Fibroblast of lung (primary cell): Measurements from ENCODE around the gene TRAPPC12. TPM values are rescaled to one million over a fixed set of nuclear protein-coding genes. Genes with fewer than 3 reads are reported as not detected.

Experiments
- DNase-seq, 2 donors: peaks; one replicate each; pipeline versions ENCODE4 v3.0.0 to v3.0.0-alpha.2; 2010; ENCODE audit warnings: low read depth in 2 of 2
- H2AFZ ChIP-seq: 2 replicates; pipeline ENCODE4 v1.5.1; 2012; ENCODE audit warnings: low read length, control low read depth, inconsistent platforms
- H3K27ac ChIP-seq: 2 replicates; pipeline ENCODE4 v1.5.1; 2011; ENCODE audit warnings: low read length, control low read depth; ENCODE audit not compliant: insufficient read depth
- H3K27me3 ChIP-seq: 2 replicates; pipeline ENCODE4 v1.5.1; 2011; ENCODE audit warnings: mild to moderate bottlenecking, low read length; ENCODE audit not compliant: control insufficient read depth, insufficient read depth
- H3K36me3 ChIP-seq: 2 replicates; pipeline ENCODE4 v1.5.1; 2011; ENCODE audit warnings: low read length; ENCODE audit not compliant: control insufficient read depth, insufficient read depth
- H3K4me1 ChIP-seq: 2 replicates; pipeline ENCODE4 v1.5.1; 2011; ENCODE audit warnings: low read length; ENCODE audit not compliant: control insufficient read depth, insufficient read depth; ENCODE audit errors: extremely low read depth
- H3K4me2 ChIP-seq: 2 replicates; pipeline ENCODE4 v1.5.1; 2011; ENCODE audit warnings: low read length, control low read depth; ENCODE audit not compliant: insufficient read depth; ENCODE audit errors: extremely low read depth
- H3K4me3 ChIP-seq, 4 experiments: fragments of 200-600 bp in 1 of 4; sonication (generic) in 1 of 4; replicated peaks in 1 of 4; 2 replicates each; pipeline ENCODE4 v1.5.1; 2011 to 2016; ENCODE audit warnings: low read length in 4 of 4, low read depth in 3 of 4, mild to moderate bottlenecking in 3 of 4, control low read depth in 2 of 4, inconsistent platforms in 1 of 4, mixed read lengths in 1 of 4; ENCODE audit not compliant: insufficient read depth in 1 of 4; ENCODE audit errors: control extremely low read depth in 1 of 4
- H3K79me2 ChIP-seq: 2 replicates; pipeline ENCODE4 v1.5.1; 2012; ENCODE audit warnings: mild to moderate bottlenecking, low read length, inconsistent platforms; ENCODE audit not compliant: control insufficient read depth, insufficient read depth
- H3K9ac ChIP-seq: 2 replicates; pipeline ENCODE4 v1.5.1; 2011; ENCODE audit warnings: mild to moderate bottlenecking, low read length, control low read depth; ENCODE audit not compliant: insufficient read depth
- H3K9me3 ChIP-seq: 2 replicates; pipeline ENCODE4 v1.5.1; 2012; ENCODE audit warnings: low read depth, low read length; ENCODE audit not compliant: control insufficient read depth, insufficient read depth
- H4K20me1 ChIP-seq: 2 replicates; pipeline ENCODE4 v1.5.1; 2011; ENCODE audit warnings: low read length; ENCODE audit not compliant: control insufficient read depth, insufficient read depth; ENCODE audit errors: extremely low read depth
- EZH2 ChIP-seq: IDR thresholded peaks from 2 replicates; pipeline ENCODE4 v1.5.1; 2012; ENCODE audit warnings: low read length, control low read depth, mild to moderate bottlenecking; ENCODE audit errors: missing control alignments
- polyA minus RNA-seq: library from RNA; depleted of rRNA, polyadenylated mRNA; stranded (reverse); fragments of >200 nt; gene quantifications from 2 replicates; pipeline ENCODE4 v1.2.3, GENCODE V29; 2011; ENCODE audit warnings: low replicate concordance
- polyA plus RNA-seq, 2 donors: library from polyadenylated mRNA; depleted of rRNA in 1 of 2; stranded (reverse) in 1 of 2; unstranded in 1 of 2; fragments of >200 nt; gene quantifications; 2 replicates each; pipeline ENCODE4 v1.2.1, GENCODE V29; 2011 to 2012; ENCODE audit warnings: missing spikeins in 1 of 2
- total RNA-seq: library from RNA; depleted of rRNA; stranded (reverse); fragments of >200 nt; gene quantifications from 2 replicates; pipeline ENCODE4 v1.2.1, GENCODE V29; 2014
- TF ChIP-seq, protein P1 (sequence below), 2 donors: IDR thresholded peaks in 1 of 2; conservative IDR thresholded peaks in 1 of 2; 1 replicate in 1 of 2; 2 replicates in 1 of 2; pipeline ENCODE4 v1.5.1; 2011 to 2012; ENCODE audit warnings: low read length in 2 of 2, control low read depth in 1 of 2, inconsistent platforms in 1 of 2, low read depth in 1 of 2, mild to moderate bottlenecking in 1 of 2

TRAPPC12 gene
- total RNA-seq (49.1 and 53.2 TPM in 2 replicates), polyA plus RNA-seq (33.7 and 52.0 TPM in 2 replicates), polyA minus RNA-seq (150 and 207 TPM in 2 replicates)
- 61.6 and 74.5 TPM in 2 replicates for polyA plus RNA-seq (2012)

- Histone ChIP-seq H3K36me3 (peaks cover 2% of the 10 kb centered on the region), H3K4me2 (peak within 1 kb of the TSS; percentile 96), H3K79me2 (peaks cover 35% of the 10 kb centered on the region), H4K20me1 (no peaks in the 10 kb centered on the region), H3K27ac (peak within 1 kb of the TSS; percentile 98), H3K4me3 (peak within 1 kb of the TSS; percentile 89 to 99 (median 94)), H2AFZ (peak within 1 kb of the TSS; percentile 93), H3K9me3 (no peaks in the 10 kb centered on the region), H3K9ac (peak within 1 kb of the TSS; percentile 99), H3K27me3 (no peaks in the 10 kb centered on the region), H3K4me1 (peaks cover 11% of the 10 kb centered on the region)
- TF ChIP-seq, protein P1, sequence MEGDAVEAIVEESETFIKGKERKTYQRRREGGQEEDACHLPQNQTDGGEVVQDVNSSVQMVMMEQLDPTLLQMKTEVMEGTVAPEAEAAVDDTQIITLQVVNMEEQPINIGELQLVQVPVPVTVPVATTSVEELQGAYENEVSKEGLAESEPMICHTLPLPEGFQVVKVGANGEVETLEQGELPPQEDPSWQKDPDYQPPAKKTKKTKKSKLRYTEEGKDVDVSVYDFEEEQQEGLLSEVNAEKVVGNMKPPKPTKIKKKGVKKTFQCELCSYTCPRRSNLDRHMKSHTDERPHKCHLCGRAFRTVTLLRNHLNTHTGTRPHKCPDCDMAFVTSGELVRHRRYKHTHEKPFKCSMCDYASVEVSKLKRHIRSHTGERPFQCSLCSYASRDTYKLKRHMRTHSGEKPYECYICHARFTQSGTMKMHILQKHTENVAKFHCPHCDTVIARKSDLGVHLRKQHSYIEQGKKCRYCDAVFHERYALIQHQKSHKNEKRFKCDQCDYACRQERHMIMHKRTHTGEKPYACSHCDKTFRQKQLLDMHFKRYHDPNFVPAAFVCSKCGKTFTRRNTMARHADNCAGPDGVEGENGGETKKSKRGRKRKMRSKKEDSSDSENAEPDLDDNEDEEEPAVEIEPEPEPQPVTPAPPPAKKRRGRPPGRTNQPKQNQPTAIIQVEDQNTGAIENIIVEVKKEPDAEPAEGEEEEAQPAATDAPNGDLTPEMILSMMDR (conservative IDR thresholded peaks at IDR 0.05 in 1 of 2, IDR thresholded peaks at IDR 0.05 in 1 of 2; ENCODE audit: low read depth in 1 of 2, low read length in 2 of 2): peak; percentile 45 to 46
- TF ChIP-seq EZH2: no peak
- DNase-seq: peak; percentile 87
These were observed at the start of gene TRAPPC12 for GRCh38 chr2:3379647-3380534. Gene TRAPPC12 (plus strand): TSS chr2:3379694. CDS start chr2:3387624, 7,930 bp downstream.

DNA sequence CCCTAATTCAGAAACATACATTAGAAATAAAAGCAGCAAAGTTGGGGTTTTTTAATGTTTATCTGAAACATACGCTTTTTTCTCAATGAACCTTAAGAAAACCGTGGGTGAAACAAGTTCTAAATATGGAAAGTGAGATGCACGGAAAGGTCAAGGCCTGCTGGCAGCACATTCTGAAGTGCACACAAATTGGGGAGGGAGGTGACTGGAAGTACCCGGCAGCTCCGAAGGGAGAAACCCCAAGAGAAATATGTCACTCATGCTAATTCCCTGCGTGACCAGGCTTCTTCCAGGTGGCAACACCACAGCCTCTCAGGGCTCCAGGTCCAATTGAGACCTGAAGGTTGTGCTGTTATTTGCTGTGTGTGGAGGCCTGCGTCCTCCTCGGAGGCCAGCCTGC lies 47.4 kb upstream of the TRAPPC12 start:
- H3K79me2 ChIP-seq: no peaks in the 10 kb centered on the region
- H4K20me1 ChIP-seq: no peaks in the 10 kb centered on the region
- H3K9ac ChIP-seq: no peak overlapping the region
- TF ChIP-seq EZH2: no peak
- TF ChIP-seq, protein P1 (conservative IDR thresholded peaks at IDR 0.05 in 1 of 2, IDR thresholded peaks at IDR 0.05 in 1 of 2; ENCODE audit: low read depth in 1 of 2, low read length in 2 of 2): no peak
- no peak overlapping the region for H3K27ac ChIP-seq
- peaks cover 4% of the 10 kb centered on the region for H3K36me3 ChIP-seq
- no peaks in the 10 kb centered on the region for H3K27me3 ChIP-seq
- no peak overlapping the region for H2AFZ ChIP-seq
- H3K4me2 ChIP-seq: no peak overlapping the region
- H3K4me3 ChIP-seq: no peak overlapping the region
- no peak for DNase-seq
- H3K9me3 ChIP-seq: no peaks in the 10 kb centered on the region
- H3K4me1 ChIP-seq: no peaks in the 10 kb centered on the region
